Smooth muscle cell (in vitro differentiated cells): Measurements from ENCODE around the gene LRRC28. TPM values are rescaled to one million over a fixed set of nuclear protein-coding genes. Genes with fewer than 3 reads are reported as not detected.

ENCODE experiments used
- polyA plus RNA-seq: library from polyadenylated mRNA; unstranded; fragments of >200 nt; fragmentation: Nextera tagmentation; extraction: Ambion mirVana; gene quantifications from 2 replicates; pipeline ENCODE4 v1.2.1, GENCODE V29; 2016
- total RNA-seq: library from RNA; depleted of rRNA; stranded (reverse); fragments of >200 nt; gene quantifications from 2 replicates; pipeline ENCODE4 v1.2.3, GENCODE V29; 2014

Gene LRRC28
- total and polyA plus RNA-seq, 2 experiments from 2014 or later, result 26.5 to 28.8 TPM

Other genes starting within 250 kb of the LRRC28 start
- gene PGPEP1L, start 243.7 kb upstream of the LRRC28 start, total RNA-seq, result not detected in 2 replicates
- gene PGPEP1L, start 243.7 kb upstream of the LRRC28 start, polyA plus RNA-seq, result not detected in 2 replicates
- gene SYNM, start 146.4 kb upstream of the LRRC28 start, total RNA-seq, result 3.0 and 4.9 TPM in 2 replicates
- gene SYNM, start 146.4 kb upstream of the LRRC28 start, polyA plus RNA-seq, result 1.3 and 2.6 TPM in 2 replicates
- 45.4 and 76.8 TPM in 2 replicates for gene TTC23, start 1.9 kb upstream of the LRRC28 start, total RNA-seq
- 25.0 and 27.0 TPM in 2 replicates for gene TTC23, start 1.9 kb upstream of the LRRC28 start, polyA plus RNA-seq